HG02642 (cell line): ENCODE results near the gene IGLON5.

Source experiments
- ATAC-seq: cut with Tn5 transposase; IDR thresholded peaks from one replicate; pipeline ENCODE4 v1.9.1; 2021; ENCODE audit warnings: mild to moderate bottlenecking; ENCODE audit not compliant: unreplicated experiment, poor library complexity

IGLON5 gene

DNA sequence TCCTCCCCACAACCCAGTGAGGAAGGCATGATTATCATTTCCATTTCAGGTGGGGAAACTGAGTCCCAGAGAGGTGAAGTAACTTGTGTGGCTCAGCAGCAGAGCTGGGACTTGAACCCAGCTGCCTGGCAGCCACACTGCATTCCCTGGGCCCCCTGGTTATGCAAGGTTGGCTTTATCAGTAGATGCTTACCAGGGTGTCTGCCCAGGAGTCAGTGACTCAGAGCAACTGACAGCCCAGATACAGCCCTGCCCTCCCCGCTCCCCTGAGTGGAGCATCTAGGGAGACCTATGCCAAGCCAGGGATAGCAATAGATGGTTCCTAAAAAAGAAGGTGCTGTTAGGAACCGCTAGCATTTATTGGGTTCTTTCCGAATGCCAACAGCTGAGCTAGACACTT is 5.9 kb downstream of the IGLON5 start:
- no peak for ATAC-seq

DNA sequence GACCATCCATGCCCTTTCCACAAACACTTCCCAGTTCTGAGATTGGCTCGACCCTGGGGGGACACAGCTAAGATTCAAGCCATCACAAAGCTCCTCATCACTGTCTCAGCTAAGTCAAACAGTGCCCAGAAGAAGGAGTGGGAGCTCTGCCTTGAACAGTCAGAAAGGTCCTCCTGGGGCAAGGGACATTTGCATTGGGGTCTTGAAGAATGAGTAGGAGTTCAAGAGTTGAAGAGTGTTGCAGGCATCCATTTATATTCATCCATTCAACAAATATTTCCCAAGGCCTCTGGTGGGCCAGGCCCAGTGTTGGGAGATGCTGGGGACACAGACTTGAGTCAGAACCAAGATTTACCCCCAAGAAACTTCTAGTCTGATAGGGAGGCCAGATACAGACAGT is 6.5 kb downstream of the IGLON5 start:
- no peak for ATAC-seq

DNA sequence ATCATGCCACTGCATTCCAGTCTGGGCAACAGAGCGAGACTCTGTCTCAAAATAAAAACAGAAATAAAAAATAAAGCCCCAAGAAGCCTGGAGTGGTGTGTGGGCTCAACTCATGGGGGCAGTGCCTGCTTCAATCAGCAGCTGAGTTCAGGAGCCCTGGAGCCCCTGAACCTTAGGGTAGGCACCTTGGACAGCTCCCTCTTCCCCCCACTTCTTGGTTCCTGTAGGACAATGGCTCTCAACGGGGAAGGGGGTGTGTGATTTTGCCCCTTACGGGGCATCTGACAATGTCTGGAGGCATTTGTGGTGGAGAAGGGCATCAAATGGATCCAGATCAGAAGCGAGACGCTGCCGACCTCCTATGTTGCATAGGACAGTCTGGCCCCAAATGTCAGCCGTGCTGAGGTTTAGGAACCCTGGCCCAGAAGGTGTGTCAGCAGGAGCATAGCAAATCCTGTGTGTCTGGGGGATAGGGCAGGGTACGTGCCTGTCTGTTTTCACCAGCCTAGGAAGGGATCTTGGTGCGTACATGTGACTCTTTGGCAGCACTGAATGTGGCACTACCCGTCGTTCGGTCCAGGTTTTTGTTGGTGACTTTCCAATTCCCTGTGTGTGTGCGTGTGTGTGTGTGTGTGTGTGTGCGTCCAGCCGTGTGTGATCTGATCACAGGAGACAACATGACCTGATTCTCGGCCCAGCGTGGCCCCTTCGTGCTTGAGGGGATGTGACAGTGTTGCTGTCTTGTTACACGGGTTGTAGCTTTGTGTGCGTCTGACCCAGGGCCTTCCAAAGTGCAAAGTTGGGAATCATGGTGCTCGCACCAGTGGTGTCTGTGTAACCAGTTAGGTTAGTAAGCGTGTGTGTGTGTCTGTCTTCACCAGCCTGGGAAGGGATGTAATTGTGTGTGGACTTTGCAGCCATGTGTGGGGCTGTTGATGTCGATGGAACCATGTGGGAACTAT is 7.5 kb downstream of the IGLON5 start:
- ATAC-seq: no peak

DNA sequence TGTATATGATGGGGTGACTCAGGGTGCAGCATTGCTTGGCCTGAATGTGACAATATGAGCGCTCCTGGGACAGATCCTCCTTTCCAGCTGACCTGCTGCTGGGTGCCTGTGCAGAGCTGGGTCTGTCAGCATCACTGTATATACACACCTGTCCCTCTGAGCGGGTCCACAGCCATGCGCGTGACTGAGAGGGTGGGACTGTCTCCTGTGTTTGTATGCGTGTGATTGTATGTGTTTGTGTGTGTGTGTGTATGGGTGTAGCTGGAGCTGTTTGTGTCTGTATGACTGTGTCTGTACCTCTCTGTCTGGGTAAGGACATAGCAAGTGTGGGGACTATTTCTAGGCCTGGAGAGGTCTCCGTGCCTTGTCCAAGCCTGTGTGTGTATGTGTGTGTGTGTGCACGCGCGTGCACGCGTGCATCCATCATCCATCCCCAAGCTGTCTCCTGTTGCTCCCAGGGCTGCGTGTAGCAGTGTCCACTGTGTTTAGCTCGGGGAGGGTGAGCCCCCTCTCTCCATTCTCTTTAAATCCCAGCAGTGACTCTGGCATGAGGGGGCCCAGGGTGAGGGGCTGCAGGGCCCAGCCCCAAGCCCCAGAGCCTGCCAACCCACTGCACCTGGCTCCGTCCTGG is 8.3 kb downstream of the IGLON5 start:
- ATAC-seq: no peak

DNA sequence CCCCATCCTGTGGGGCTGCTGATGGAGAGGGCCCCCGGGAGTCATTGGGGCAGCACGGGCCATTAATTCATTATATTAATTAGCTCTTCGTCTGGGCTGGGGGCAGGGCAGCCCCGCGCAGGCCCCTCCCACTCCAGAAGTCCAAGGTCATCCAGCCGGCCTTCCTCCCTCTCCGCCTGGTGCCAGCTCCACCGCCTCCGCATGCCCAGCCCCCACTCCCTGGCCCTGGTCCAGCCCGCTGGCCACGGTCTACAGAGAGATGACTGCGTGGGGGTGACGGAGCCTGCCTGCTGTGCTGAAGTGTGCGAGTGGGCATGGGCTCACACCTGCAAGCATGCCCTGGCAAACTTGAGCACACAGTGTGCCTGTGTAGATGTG is 8.8 kb downstream of the IGLON5 start:
- ATAC-seq: no peak

DNA sequence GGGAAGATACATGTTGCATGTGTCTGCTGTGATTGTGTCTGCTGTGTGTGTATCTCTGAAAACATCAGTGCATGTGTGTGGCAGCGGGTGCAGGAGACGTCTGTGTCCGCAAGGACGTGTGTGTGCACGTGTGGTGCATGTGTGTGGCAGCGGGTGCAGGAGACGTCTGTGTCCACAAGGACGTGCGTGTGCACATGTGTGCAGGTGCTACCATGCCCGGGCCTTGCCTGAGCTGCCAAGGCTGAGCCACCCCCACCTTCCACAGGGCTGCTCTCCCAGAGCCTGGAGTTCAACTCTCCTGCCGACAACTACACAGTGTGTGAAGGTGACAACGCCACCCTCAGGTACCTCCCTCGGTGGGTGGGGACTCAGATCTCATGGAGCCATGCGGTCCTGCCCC is 10.4 kb downstream of the IGLON5 start:
- no peak for ATAC-seq

DNA sequence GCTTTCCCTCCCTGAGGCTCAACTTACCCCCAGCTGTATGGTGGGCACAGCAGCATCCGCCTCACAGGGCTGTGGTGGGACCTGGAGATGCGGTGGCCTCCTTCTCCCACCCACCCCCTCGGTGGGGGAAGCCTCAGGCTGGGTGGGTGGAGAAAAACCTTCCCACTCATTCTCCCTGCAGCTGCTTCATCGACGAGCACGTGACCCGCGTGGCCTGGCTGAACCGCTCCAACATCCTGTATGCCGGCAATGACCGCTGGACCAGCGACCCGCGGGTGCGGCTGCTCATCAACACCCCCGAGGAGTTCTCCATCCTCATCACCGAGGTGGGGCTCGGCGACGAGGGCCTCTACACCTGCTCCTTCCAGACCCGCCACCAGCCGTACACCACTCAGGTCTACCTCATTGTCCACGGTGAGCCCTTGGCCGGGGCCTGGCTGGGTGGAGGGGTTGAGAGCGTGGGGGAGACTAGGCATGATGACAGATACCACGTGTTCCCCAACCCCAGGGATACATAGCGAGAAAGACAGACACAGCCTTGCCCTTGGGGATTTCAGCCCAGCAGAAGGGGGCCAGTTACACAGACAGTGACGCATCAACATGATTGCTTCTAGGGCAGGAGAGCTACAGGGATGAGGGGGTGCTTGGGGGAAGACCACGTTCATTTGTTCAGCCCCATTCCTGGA is 12.2 kb downstream of the IGLON5 start:
- no peak for ATAC-seq

DNA sequence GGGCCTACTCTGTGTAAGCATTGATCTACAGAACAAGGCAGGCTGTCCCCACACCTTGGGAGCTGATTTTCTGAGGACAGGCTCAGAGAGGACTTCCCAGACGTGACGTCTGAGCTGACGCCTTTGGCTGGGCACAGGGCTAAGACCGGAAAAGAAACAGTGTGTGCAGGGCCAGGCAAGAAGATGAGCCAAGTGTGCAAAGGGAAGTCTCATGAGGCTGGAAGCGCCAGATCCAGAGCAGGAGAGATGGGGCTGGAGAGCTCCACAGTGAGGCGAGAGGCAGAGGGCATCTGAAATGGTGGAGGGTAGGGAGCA is 12.7 kb downstream of the IGLON5 start:
- no peak for ATAC-seq

DNA sequence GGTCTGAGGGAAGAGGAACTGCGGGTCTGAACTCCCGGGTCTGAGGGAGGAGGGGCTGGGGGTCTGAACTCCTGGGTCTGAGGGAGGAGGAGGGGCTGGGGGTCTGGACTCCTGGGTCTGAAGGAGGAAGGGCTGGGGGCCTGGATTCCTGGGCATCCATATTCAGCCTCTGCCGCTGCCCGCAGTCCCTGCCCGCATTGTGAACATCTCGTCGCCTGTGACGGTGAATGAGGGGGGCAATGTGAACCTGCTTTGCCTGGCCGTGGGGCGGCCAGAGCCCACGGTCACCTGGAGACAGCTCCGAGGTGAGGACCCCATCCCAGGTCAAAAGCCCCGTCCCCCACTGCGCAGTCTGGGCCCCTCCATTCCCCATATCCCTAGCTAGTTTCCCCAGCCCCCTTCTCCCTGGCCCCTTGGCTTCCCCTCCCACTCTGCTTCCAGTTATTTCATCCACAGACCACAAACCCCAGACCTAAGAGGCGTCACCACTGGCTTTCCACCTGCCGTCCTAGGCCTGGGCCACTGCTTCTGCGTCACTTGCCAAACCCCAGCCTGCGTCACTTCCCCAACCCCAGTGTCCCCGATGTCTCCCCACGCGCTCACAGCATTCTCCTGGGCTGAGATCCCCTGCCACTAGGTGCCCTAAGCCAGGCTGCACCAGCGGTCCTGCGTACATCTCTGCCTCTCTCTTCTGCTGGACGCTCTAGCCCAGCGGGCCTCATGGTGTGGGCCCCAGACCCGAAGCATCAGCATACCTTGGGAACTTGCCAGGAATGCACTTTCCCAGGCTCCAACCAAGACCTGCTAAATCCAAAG is 13.9 kb downstream of the IGLON5 start:
- ATAC-seq: no peak

DNA sequence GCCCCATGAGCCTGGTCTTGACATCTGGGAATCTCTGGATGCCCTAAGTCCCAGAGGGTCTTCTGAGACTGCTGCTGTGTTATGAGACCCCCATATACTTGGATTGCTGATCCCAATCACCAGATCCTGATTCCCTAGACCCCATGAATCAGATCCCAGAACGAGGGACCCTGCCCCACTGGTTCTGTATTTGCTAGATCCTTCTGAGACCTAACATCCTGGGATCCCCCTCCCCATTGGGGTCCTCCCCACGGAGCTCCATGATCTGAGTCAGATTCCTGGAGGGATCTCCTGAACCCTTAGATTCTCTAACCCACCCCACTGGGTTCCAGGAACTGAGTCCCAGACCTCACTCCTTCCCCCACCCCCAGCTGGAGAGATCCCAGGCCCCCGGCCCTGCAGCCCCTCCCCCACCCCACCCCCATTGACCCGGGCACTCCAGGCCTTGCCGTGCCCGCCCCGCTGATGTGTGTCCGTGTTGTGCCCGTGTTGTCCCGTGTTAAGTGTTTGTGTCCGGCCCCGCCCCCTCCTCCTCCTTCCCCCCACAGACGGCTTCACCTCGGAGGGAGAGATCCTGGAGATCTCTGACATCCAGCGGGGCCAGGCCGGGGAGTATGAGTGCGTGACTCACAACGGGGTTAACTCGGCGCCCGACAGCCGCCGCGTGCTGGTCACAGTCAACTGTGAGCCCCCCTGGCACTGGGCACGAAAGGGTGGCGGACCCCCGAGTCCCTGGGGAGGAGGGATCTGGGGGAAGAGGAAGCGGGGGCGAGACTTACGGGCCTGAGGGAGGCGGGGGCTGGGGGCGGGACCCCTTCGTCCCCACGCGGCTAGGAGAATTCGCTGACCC is 15.0 kb downstream of the IGLON5 start:
- no peak for ATAC-seq

DNA sequence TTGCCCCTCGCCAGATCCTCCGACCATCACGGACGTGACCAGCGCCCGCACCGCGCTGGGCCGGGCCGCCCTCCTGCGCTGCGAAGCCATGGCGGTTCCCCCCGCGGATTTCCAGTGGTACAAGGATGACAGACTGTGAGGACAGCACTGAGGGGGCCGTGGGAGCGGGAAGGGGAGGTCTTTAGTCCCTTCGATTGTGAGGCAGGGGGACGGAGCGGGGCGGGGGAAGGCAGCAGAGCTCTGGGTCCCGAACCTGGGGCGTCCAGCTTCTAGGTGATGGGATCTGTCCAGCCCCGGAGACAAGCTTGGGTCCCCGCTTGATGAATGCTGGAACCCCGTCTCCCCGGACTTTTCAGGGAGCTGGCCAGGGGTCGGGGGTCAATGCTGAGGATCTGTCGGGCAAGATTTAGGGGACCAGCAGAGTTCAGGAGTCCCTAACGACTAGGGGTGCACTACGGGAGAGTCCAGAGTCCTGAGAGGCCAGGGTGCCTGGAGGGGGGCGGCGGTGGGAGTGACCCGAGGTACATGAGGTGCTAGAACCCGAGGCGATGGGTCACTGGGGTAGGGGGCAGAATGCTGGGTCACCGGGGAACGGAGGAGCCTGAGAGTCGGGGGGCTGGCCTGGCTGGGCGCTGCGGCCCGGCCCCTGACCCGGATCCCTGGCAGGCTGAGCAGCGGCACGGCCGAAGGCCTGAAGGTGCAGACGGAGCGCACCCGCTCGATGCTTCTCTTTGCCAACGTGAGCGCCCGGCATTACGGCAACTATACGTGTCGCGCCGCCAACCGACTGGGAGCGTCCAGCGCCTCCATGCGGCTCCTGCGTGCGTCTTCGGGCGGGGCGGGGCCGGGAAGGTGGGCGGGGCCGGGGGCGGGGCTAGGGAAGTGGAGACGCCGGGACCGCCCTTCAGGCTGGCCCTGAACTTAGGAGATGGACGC is 15.9 kb downstream of the IGLON5 start:
- no peak for ATAC-seq

DNA sequence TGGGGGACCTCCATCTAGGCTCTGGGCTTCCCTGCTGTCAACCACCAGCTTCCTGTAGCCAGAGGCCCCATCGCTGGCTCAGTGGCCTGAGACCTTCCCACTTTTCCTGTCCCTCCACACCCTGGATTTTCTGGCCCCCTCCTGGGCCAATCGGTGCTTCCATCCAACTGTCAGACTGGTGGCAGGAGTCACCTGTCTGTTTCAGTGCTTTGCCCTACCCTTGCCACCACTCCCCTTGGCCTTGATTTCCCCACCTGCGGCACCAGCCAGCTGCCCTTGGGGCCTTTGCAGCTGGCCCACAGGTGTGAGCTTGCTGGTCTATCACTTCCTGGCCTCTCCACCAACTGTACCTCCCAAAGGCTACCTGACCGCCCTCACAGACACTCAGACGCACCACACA is 18.0 kb downstream of the IGLON5 start:
- ATAC-seq: no peak

DNA sequence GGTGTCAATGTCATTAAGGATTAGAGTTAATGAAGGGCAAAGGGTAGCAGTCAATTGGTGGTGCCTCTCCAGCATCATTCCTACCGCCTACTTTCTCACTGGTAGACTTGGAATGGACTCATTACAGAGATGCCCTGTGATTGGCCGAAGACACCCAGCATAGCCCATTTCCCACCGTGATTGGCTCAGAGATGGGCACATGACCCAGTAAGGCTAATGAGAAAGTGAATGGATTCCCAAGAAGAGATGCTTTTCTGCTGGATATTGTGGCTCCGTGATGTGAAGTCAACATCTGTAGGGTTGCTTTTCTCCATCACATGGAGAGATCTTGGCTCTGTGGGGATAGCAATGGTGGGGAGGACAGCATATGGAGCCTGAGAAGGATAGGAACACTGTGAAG is 18.9 kb downstream of the IGLON5 start:
- no peak for ATAC-seq

DNA sequence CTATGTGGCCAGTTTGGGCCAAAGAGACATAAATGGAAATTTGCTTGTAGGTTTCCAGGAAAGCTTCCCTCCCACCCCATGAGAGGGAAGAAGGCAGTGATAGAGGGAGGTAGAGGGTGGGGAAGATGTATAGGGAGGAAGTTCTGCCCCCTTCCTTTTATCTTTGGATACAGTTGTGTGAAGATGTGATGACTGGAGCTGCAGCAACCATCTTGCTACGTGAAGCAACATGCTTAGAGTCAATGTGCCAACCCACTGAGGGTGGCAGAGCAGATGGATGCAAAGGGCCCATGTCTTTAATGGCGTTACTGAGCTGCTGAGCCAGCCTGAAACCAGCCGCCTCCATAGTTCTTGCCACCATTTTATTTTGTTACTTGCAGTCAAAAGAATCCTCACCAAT is 19.7 kb downstream of the IGLON5 start:
- no peak for ATAC-seq

DNA sequence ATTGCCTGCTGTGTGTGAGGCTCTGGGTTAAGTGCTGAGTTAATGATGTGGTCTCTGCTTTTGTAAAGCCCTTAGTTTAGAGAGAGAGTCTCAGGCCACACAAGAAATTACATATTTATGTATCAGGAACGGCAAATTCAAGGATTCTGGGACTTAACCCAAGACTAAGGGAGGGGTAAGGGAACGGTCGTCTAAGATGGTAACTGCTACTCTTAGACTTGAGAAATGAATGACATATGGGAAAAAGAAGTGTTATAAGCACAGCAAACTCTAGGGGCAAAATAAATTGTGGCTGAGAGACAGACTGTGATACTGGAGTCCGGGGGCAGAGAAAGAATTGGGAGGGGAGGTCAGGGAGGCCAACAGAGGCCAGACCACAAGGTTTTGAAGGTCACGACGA is 20.3 kb downstream of the IGLON5 start:
- ATAC-seq: no peak

DNA sequence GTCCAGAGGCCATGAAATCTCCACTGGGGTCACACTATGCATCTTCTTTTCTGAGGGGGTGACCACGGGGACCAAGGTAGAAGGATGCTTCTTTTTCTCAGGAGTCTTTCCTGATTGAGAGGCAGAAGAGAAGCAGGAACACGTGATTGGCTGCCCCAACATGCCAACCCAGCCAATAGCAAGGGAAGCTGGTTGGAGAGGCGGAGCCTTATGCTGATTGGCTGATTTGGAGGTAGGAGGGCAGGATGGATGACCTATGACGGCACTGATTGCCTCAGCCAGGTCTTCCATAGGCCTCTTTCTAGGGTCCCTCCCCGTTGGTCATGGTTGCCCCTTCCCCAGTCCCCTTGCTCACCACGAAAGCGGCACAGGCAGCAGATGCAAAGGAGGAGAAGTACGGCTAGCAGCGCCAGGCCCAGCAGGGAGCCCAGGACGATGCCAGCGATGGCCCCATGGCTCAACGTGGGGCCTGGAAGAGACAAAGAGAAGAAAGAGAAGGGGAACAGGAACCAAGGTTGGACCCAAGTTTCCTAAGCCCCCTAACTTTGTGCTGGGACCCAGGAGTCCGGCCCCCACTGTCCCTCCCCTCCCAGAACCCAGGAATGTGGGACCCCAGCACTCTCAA is 22.5 kb downstream of the IGLON5 start:
- no peak for ATAC-seq

DNA sequence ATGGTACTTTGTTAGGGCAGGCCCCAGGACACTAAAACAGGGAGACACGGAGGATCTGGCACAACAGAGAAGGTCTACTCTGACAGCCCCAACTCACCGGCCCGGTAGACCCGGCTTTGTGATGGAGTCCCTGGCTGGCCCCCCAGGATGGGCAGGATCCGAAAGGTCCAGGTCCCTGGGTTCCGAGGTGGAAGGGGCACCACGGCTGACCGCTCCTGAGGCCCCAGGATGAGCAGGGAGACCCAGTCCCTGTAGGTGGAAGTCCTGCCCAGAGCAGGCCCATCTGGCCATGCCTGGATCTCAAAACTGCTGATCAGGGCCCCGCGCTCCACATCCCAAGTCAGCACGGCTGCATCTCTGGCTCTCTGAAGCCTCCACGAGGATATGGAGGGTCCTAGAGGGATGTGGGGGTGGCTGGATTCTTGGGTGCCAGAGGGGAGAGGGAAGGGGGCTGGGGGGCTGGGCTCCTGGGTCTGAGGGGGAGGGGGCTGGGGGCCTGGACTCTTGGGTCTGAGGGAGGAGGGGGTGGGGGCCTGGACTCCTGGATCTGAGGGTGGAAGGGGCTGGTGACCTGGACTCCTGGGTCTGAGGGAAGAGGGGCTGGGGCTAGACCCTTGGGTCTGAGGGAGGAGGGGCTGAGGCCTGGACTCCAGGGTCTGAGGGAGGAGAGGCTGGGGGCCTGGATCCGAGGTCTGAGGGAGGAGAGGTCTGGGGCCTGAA is 25.9 kb downstream of the IGLON5 start:
- no peak for ATAC-seq
